HG02970 (cell line): ENCODE data around the gene NDRG4.

Experiments
- ATAC-seq: cut with Tn5 transposase; IDR thresholded peaks from one replicate; pipeline ENCODE4 v1.9.1; 2021; ENCODE audit warnings: mild to moderate bottlenecking, moderate library complexity, moderate number of reproducible peaks; ENCODE audit not compliant: unreplicated experiment, low FRiP score

Gene NDRG4

DNA sequence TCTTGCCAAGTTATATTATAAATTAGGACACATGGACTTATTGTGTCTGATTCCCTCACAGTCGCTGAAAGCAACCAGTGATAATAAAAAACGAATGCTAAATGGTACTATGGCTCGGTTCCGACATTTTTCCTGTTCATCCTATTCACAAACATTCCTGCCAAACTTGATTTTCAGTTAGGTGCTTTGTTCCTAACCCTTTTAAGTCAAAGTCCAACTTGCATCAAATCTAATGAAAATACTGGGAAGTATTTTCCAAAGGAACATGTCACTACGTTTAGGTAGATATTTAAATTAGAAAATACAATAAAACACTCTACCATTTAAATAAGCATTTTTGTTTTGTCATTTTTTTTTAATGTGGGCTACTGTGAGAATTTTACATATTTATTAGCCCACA lies 36.3 kb downstream of the NDRG4 start:
- no peak for ATAC-seq

DNA sequence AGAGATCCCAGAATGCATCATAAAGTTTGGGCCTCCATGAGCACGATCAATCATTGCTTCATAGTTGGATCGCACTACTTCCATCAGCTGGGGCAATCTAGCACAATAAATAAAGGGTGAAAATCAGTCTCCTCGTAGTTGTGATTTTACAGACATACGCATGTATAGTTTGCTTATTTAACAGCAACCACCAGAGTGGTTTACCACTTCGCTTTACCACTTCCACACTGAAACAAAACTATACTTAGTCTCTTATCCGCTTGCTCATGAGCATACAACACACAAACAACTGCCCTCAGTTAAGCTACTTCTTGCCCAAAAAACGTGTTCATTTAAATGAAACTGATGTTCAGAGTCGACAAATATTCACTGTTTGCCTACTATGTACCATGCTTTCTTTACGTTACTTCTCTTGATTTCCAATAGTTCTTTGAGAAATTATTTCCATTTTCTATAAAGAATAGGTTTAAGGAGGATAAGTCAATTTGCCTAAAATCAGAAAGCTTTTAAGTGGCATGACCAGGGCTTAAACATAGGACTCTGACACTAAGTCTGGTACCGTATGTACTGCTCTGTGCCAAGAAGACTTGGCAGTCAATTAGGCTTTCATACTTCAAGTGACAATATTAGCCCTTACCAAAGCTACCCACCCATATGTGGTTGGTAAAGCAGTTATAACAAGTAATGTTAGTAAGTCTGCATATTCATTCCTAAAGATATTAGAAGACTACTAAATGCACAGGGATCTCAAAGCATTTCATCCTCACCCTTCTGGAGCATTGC lies 37.4 kb downstream of the NDRG4 start:
- no peak for ATAC-seq

DNA sequence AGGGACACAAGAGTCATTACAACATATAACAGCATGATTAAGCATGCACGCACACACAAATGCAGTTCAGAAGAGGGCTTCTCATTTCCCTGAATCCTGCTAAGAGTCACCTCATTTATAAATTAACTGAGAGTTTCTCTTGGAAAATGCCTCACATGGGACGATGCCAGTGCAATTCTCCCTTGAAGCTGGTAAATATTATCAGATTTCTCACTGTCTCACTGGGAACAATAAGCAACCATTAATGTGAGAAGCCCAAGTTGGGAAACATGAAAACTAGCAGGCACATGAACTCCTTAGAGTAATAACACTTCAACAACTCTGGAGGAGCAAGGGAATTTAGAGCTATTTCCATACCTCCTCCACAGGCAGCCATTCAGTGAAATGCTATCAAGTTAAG lies 41.8 kb downstream of the NDRG4 start:
- ATAC-seq: no peak

DNA sequence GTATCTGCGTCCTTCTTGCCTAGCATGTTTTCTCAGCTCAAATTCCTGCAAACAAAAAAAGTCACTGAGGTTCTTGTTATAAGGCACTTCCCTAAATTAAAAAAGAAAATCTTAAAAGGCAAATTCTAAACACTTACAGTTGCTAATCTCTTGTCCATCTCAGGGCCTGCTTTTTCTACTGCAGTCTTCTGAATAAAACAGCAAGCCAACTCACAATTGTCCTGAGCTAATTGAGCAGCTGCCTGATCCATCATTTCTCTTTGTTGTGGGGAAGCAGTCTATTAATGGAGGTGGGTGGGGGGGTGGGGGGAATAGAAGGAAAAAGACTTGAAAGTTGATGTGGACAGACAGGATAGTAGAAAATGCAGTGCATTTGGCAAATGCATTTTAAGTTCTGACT lies 42.3 kb downstream of the NDRG4 start:
- ATAC-seq: no peak

DNA sequence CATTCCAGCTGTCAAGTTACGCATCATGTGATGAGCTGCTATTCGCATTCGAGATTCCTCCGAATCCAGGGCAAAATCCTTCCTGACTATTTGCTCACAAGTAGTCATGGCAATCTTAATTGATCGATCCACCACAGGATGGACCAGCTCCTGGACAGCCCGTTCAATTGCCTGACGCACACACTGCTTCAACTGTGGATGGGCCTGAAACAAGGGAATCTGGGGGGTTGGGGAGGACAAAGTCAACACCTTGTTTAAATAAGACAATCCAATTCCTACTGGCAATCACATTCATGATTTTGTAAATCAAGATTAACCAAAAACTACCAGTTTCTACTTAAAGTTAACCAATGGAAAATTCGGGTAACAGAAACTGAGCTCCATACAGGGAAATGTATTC lies 43.7 kb downstream of the NDRG4 start:
- ATAC-seq: no peak

DNA sequence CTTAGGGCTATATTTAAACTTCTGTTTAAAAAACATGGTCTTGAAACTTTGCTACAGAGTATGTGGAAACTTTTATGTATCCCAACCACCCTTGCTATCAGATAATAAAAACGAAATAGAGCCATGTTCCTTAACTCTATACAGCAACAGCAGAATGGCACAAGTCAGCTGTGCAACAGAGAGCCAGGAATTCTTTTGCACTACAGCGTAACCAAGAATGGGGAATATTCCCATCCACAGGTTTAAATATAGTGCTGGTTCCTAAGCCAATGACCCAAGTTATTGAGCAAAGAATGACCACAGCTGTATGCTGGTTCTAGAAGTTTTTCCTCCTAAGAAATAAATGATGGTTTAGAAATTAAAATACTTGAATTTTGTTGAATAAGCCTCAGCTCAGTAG lies 48.4 kb downstream of the NDRG4 start:
- ATAC-seq: no peak

DNA sequence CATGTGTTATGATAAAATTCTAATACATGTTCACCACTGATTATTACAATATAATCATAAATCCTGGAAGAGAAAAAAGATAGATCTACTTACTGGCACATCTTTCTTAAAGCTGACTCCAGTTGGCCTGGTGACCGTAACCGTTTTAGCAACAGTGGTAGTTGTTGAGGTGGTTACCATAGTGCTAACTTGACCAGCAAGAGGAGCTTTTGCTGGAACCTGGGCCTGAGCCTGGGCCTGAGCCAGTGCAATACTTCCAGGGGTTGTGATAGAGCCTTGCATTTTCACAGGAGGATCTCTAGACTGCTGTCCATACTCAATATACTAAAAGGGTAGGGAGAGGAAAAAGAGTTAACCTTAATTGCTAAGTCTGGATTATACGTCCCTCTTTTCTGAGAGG lies 51.6 kb downstream of the NDRG4 start:
- no peak for ATAC-seq

DNA sequence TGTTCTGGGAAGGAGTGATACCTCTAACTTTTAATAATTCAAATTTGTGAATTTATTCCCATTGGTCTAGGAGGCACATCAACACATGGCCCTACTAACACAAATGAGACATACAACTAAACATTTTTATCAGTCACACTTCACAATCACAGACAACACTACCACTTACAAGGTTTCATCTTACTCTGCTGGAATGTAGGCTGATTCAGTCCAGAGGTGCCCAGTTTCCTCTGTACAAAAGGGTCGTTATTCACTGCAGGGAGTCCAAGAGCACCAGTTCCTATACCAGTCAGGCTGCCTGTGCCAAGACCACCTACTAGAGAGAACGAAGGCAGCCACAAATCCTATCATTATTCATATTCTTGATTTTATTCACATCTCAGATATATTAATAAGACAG lies 56.7 kb downstream of the NDRG4 start:
- ATAC-seq: no peak
